ENCODE results near the gene BAZ2B. TPM values are rescaled to one million over a fixed set of nuclear protein-coding genes. Genes with fewer than 3 reads are reported as not detected.

BAZ2B gene
- total and polyA plus RNA-seq, 12 donors, result 6.8 to 57.2 (median 44.9) TPM

- H3K4me3 ChIP-seq, result no peak overlapping the region
- DNase-seq (peak in 1 of 2 donors; percentile 19), ATAC-seq (peak; percentile 74 to 99 (median 92))
- H3K9me3 ChIP-seq, result peaks cover 0 to 22% (median 0%) of the 10 kb centered on the region in 11 donors
- intact Hi-C loops (cut with DNase I), result no loop called here
- no peaks in the 10 kb centered on the region for H3K27me3 ChIP-seq
- H3K4me1 ChIP-seq, result peaks cover 0 to 17% (median 0%) of the 10 kb centered on the region in 9 donors
- no peak for TF ChIP-seq CTCF (IDR thresholded peaks at IDR 0.05)
- peak overlapping the region in 7 of 10 donors; percentile 8 to 80 (median 40) for H3K27ac ChIP-seq
- H3K36me3 ChIP-seq, result peaks cover 0 to 6% (median 0%) of the 10 kb centered on the region in 9 donors
Observed at GRCh38 chr2:159497256-159497655, 119.1 kb downstream of the BAZ2B start.

GRCh38 chr2:159489476-159489875, 126.9 kb downstream of the BAZ2B start:
- DNase-seq (no peak), ATAC-seq (no peak)
- Histone ChIP-seq H3K9me3 (no peaks in the 10 kb centered on the region), H3K4me1 (peaks cover 0 to 21% (median 4%) of the 10 kb centered on the region in 9 donors), H3K36me3 (no peaks in the 10 kb centered on the region), H3K27me3 (no peaks in the 10 kb centered on the region), H3K4me3 (no peak overlapping the region), H3K27ac (no peak overlapping the region)
- WGBS, 2 donors, result 95 to 96% methylated on average over 2 of the region's 2 CpGs
- TF ChIP-seq CTCF (IDR thresholded peaks at IDR 0.05), result no peak
- intact Hi-C loops (cut with DNase I), result no loop called here

- DNase-seq (no peak), ATAC-seq (no peak)
- no peak for TF ChIP-seq CTCF (IDR thresholded peaks at IDR 0.05)
- WGBS, 2 donors, result 60 to 65% methylated on average over 2 of the region's 2 CpGs
- peaks cover 0 to 25% (median 4%) of the 10 kb centered on the region in 9 donors for H3K4me1 ChIP-seq
- no peaks in the 10 kb centered on the region for H3K9me3 ChIP-seq
- H3K27me3 ChIP-seq, result no peaks in the 10 kb centered on the region
- intact Hi-C loops (cut with DNase I), result no loop called here
- H3K27ac ChIP-seq, result no peak overlapping the region
- H3K36me3 ChIP-seq, result no peaks in the 10 kb centered on the region
- no peak overlapping the region for H3K4me3 ChIP-seq
Observed at GRCh38 chr2:159484532-159484931, 131.8 kb downstream of the BAZ2B start.

- no peak for TF ChIP-seq CTCF (IDR thresholded peaks at IDR 0.05)
- ATAC-seq, result no peak
- intact Hi-C loops (cut with DNase I), result no loop called here
- peaks cover 0 to 5% (median 0%) of the 10 kb centered on the region in 9 donors for H3K4me1 ChIP-seq
- no peak overlapping the region for H3K4me3 ChIP-seq
- peaks cover 0 to 47% (median 32%) of the 10 kb centered on the region in 9 donors for H3K36me3 ChIP-seq
- H3K27ac ChIP-seq, result no peak overlapping the region
- WGBS, 2 donors, result 96 to 97% methylated on average over 2 of the region's 2 CpGs
- no peak for DNase-seq
- H3K9me3 ChIP-seq, result peaks cover 0 to 5% (median 0%) of the 10 kb centered on the region in 11 donors
- no peaks in the 10 kb centered on the region for H3K27me3 ChIP-seq
Observed at GRCh38 chr2:159476329-159476728, 140.0 kb downstream of the BAZ2B start.

Measured in heart right ventricle (tissue), 16 donors.